ENCODE data around the gene CMTM4.

Gene CMTM4

DNA sequence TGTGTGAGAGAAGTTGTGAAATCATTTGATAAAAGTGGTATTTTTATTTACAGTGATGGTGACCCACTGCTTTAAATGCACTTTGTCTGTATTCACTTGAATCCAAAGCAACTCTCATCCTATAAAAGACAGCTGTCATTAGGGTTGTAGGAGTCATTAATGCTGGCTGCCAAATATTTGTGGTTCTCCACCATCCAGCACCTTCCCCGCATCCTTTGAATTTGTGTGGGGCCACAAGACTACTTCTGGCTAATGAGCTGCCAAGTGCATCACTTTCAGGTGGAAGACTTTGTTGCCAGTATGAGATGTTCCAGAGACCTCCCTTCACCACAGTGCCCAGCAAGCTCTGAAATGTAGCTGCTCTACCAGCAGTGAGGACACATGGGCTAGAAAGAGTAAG lies 48.7 kb downstream of the CMTM4 start:
- H3K27me3 ChIP-seq (ENCODE audit: control insufficient read depth, insufficient read depth, low read length) = no peaks in the 10 kb centered on the region
- no peak overlapping the region for H2AFZ ChIP-seq
- H3K27ac ChIP-seq = no peak overlapping the region
- H3K4me1 ChIP-seq = peaks cover 2% of the 10 kb centered on the region
- TF ChIP-seq, protein P1, sequence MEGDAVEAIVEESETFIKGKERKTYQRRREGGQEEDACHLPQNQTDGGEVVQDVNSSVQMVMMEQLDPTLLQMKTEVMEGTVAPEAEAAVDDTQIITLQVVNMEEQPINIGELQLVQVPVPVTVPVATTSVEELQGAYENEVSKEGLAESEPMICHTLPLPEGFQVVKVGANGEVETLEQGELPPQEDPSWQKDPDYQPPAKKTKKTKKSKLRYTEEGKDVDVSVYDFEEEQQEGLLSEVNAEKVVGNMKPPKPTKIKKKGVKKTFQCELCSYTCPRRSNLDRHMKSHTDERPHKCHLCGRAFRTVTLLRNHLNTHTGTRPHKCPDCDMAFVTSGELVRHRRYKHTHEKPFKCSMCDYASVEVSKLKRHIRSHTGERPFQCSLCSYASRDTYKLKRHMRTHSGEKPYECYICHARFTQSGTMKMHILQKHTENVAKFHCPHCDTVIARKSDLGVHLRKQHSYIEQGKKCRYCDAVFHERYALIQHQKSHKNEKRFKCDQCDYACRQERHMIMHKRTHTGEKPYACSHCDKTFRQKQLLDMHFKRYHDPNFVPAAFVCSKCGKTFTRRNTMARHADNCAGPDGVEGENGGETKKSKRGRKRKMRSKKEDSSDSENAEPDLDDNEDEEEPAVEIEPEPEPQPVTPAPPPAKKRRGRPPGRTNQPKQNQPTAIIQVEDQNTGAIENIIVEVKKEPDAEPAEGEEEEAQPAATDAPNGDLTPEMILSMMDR (IDR thresholded peaks at IDR 0.05) = no peak
- peaks cover 45% of the 10 kb centered on the region for H3K79me2 ChIP-seq
- no peaks in the 10 kb centered on the region for H3K9me3 ChIP-seq (ENCODE audit: control insufficient read depth, low read length)
- no peaks in the 10 kb centered on the region for H3K36me3 ChIP-seq (ENCODE audit: control insufficient read depth, insufficient read depth, low read length)
- no peak overlapping the region for H3K9ac ChIP-seq
- no peak overlapping the region for H3K4me2 ChIP-seq (ENCODE audit: low read length)
- H3K4me3 ChIP-seq (ENCODE audit: low read depth, low read length) = no peak overlapping the region

DNA sequence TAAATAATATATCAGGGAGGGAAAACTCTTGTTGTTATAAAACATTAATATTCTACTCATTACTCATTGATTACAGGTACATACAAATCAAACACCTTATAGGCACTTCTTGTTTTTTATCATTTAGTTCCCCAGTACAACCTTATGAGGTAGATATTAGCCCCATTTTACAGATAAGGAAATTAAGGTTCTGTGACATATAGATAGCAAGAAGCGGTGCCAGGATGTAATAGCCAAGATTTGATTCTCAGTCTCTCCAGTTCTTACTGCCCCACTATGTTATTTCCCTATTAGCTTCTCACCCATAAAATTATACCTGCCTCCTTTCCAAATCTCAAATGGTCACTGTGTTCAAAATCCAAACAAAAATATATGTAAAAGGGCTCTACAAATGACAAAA lies 55.2 kb downstream of the CMTM4 start:
- TF ChIP-seq, protein P1 (IDR thresholded peaks at IDR 0.05) = no peak
- peaks cover 4% of the 10 kb centered on the region for H3K4me1 ChIP-seq
- no peak overlapping the region for H3K27ac ChIP-seq
- H2AFZ ChIP-seq = no peak overlapping the region
- no peaks in the 10 kb centered on the region for H3K27me3 ChIP-seq (ENCODE audit: control insufficient read depth, insufficient read depth, low read length)
- H3K9ac ChIP-seq = no peak overlapping the region
- no peaks in the 10 kb centered on the region for H3K36me3 ChIP-seq (ENCODE audit: control insufficient read depth, insufficient read depth, low read length)
- H3K4me2 ChIP-seq (ENCODE audit: low read length) = no peak overlapping the region
- no peak overlapping the region for H3K4me3 ChIP-seq (ENCODE audit: low read depth, low read length)
- peaks cover 51% of the 10 kb centered on the region for H3K79me2 ChIP-seq
- H3K9me3 ChIP-seq (ENCODE audit: control insufficient read depth, low read length) = no peaks in the 10 kb centered on the region

DNA sequence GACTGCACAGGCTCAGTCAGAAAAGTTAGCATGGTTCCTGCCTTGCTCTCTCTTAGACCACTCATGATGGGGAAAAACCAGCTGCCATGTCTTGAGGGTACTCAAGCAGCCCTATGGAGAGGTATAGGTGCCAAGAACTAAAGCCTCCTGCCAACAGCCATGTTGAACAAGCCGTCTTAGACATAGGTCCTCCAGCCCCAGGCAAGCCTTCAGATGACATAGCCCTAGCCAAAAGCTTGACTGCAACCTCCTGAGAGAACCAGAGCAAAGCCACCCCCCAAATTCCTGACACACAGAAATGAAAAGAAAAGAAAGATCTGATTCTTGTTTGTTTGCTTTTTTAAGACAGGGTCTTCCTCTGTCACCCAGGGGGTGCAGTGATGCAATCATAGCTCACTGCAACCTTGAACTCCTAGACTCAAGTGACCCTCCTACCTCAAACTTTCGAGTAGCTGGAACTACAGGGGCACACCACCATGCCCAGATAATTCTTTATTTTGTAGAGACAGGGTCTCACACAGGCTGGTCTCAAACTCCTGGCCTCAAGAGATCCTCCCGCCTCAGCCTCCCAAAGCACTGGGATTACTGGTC lies 55.7 kb downstream of the CMTM4 start:
- Histone ChIP-seq H2AFZ (no peak overlapping the region), H3K4me2 (ENCODE audit: low read length) (no peak overlapping the region), H3K9me3 (ENCODE audit: control insufficient read depth, low read length) (no peaks in the 10 kb centered on the region), H3K4me3 (ENCODE audit: low read depth, low read length) (no peak overlapping the region), H3K9ac (no peak overlapping the region), H3K27ac (no peak overlapping the region), H3K79me2 (peaks cover 51% of the 10 kb centered on the region), H3K27me3 (ENCODE audit: control insufficient read depth, insufficient read depth, low read length) (no peaks in the 10 kb centered on the region), H3K4me1 (peaks cover 7% of the 10 kb centered on the region), H3K36me3 (ENCODE audit: control insufficient read depth, insufficient read depth, low read length) (no peaks in the 10 kb centered on the region)
- TF ChIP-seq, protein P1 (IDR thresholded peaks at IDR 0.05) = no peak

DNA sequence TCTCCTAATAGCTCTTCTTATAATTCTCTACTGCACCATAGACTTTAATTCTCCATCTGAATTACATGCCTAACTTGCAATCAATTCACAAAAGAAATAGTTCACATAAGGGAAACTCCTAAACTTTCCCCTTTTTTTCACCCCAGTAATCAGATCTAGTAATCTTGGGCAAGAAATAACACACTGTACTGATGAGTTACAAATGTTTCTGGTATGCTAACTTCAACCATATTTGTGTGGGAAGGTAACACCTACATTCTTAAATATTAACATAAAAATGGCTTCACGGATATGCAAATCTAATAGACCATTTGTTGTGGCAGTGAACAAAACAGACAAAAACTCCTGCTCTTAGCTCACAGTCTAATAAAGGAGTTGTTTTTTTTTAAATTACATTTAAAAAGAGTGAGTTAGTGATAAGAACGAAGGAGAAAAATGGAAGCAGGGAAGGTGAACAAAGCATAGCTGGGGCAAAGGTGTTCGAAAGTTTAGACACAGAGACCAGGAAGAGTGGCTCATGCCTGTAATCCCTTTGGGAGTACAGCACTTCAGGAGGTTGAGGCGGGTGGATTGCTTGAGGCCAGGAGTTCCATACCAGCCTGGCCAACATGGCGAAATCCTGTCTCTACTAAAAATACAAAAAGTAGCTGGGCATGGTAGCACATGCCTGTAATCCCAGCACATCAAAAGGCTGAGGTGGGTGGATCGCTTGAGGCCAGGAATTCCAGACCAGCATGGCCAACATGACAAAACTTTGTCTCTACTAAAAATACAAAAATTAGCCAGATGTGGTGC lies 57.3 kb downstream of the CMTM4 start:
- H3K4me2 ChIP-seq (ENCODE audit: low read length) = no peak overlapping the region
- TF ChIP-seq, protein P1 (IDR thresholded peaks at IDR 0.05) = no peak
- H3K36me3 ChIP-seq (ENCODE audit: control insufficient read depth, insufficient read depth, low read length) = no peaks in the 10 kb centered on the region
- no peak overlapping the region for H3K4me3 ChIP-seq (ENCODE audit: low read depth, low read length)
- no peaks in the 10 kb centered on the region for H3K27me3 ChIP-seq (ENCODE audit: control insufficient read depth, insufficient read depth, low read length)
- no peak overlapping the region for H3K9ac ChIP-seq
- H3K4me1 ChIP-seq = peaks cover 7% of the 10 kb centered on the region
- H3K27ac ChIP-seq = no peak overlapping the region
- peaks cover 44% of the 10 kb centered on the region for H3K79me2 ChIP-seq
- H3K9me3 ChIP-seq (ENCODE audit: control insufficient read depth, low read length) = no peaks in the 10 kb centered on the region
- H2AFZ ChIP-seq = no peak overlapping the region

All from parathyroid adenoma (tissue), 2 donors.